ENCODE measurements around the gene TNFRSF12A. TPM values are rescaled to one million over a fixed set of nuclear protein-coding genes. Genes with fewer than 3 reads are reported as not detected.

The TNFRSF12A gene
- total and polyA plus RNA-seq, 9 of the 15 experiments (the other 6 are each of a cell fraction or from before 2014, with no cell fraction given): 0.41 to 61.8 (median 26.5) TPM

DNA sequence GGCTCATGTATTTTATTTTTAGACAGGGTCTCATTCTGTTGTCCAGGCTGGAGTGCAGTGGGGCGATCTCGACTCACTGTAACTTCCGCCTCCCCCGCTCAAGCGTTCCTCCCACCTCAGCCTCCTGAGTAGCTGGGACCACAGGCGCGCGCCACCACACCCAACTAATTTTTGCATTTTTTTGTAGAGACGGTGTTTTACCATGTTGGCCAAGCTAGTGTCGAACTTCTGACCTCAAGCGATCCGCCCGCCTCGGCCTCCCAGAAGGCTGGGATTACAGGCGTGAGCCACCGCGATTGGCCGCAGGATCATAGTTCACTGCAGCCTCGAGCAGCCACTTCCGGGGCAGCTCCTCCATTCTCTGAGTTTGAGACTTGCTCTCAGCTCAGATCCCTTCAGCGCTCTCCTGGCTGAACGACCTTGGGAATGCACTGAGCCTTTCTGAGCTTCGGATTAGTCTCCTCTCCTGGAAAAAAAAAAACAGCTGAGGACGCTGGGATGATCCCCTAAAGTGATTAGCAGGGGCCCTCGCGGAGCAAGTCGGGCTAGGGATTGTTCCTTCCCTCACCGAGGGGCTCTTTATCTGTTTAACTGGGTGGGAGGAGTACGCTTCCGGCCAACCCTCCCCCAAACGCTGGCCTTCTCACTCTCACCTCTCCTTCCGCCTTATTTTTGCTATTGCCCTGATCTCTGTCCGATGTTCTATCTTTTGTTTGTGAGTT, 38.8 kb upstream of the TNFRSF12A start (continued):
- TF ChIP-seq ZNF24 (IDR thresholded peaks at IDR 0.05): 0 out of 2 replicates have a peak, but pooled peaks have one; percentile 40
- TF ChIP-seq ZNF143 (CRISPR knock-in tag; IDR thresholded peaks at IDR 0.05): peak; percentile 38; the same call in 1 of the 2 replicates
- peak; percentile 6; the same call in 1 of the 2 replicates for TF ChIP-seq KLF16 (IDR thresholded peaks at IDR 0.05)
- no peak for TF ChIP-seq ARHGAP35 (IDR thresholded peaks at IDR 0.05; ENCODE audit: partially characterized antibody)
- TF ChIP-seq L3MBTL2 (IDR thresholded peaks at IDR 0.05): peak; percentile 51; the same call in 1 of the 2 replicates
- TF ChIP-seq, protein P1, sequence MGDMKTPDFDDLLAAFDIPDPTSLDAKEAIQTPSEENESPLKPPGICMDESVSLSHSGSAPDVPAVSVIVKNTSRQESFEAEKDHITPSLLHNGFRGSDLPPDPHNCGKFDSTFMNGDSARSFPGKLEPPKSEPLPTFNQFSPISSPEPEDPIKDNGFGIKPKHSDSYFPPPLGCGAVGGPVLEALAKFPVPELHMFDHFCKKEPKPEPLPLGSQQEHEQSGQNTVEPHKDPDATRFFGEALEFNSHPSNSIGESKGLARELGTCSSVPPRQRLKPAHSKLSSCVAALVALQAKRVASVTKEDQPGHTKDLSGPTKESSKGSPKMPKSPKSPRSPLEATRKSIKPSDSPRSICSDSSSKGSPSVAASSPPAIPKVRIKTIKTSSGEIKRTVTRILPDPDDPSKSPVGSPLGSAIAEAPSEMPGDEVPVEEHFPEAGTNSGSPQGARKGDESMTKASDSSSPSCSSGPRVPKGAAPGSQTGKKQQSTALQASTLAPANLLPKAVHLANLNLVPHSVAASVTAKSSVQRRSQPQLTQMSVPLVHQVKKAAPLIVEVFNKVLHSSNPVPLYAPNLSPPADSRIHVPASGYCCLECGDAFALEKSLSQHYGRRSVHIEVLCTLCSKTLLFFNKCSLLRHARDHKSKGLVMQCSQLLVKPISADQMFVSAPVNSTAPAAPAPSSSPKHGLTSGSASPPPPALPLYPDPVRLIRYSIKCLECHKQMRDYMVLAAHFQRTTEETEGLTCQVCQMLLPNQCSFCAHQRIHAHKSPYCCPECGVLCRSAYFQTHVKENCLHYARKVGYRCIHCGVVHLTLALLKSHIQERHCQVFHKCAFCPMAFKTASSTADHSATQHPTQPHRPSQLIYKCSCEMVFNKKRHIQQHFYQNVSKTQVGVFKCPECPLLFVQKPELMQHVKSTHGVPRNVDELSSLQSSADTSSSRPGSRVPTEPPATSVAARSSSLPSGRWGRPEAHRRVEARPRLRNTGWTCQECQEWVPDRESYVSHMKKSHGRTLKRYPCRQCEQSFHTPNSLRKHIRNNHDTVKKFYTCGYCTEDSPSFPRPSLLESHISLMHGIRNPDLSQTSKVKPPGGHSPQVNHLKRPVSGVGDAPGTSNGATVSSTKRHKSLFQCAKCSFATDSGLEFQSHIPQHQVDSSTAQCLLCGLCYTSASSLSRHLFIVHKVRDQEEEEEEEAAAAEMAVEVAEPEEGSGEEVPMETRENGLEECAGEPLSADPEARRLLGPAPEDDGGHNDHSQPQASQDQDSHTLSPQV (IDR thresholded peaks at IDR 0.05): peak; percentile 68
- TF ChIP-seq KDM5B (IDR thresholded peaks at IDR 0.05; ENCODE audit: insufficient replicate concordance, low read depth, low read length): peak; percentile 82
- TF ChIP-seq, protein P2, sequence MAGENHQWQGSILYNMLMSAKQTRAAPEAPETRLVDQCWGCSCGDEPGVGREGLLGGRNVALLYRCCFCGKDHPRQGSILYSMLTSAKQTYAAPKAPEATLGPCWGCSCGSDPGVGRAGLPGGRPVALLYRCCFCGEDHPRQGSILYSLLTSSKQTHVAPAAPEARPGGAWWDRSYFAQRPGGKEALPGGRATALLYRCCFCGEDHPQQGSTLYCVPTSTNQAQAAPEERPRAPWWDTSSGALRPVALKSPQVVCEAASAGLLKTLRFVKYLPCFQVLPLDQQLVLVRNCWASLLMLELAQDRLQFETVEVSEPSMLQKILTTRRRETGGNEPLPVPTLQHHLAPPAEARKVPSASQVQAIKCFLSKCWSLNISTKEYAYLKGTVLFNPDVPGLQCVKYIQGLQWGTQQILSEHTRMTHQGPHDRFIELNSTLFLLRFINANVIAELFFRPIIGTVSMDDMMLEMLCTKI (IDR thresholded peaks at IDR 0.05; ENCODE audit: partially characterized antibody): no peak
- TF ChIP-seq, protein P3, sequence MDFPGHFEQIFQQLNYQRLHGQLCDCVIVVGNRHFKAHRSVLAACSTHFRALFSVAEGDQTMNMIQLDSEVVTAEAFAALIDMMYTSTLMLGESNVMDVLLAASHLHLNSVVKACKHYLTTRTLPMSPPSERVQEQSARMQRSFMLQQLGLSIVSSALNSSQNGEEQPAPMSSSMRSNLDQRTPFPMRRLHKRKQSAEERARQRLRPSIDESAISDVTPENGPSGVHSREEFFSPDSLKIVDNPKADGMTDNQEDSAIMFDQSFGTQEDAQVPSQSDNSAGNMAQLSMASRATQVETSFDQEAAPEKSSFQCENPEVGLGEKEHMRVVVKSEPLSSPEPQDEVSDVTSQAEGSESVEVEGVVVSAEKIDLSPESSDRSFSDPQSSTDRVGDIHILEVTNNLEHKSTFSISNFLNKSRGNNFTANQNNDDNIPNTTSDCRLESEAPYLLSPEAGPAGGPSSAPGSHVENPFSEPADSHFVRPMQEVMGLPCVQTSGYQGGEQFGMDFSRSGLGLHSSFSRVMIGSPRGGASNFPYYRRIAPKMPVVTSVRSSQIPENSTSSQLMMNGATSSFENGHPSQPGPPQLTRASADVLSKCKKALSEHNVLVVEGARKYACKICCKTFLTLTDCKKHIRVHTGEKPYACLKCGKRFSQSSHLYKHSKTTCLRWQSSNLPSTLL (IDR thresholded peaks at IDR 0.05): peak; percentile 59; the same call in 1 of the 2 replicates
- no peak for TF ChIP-seq ZNF507 (tag; conservative IDR thresholded peaks at IDR 0.05)

All from K562 (cell line).